HepG2 (cell line): ENCODE data around the gene CUL4A. TPM values are rescaled to one million over a fixed set of nuclear protein-coding genes. Genes with fewer than 3 reads are reported as not detected.

Source experiments
- ARNT2 ChIP-seq: sonication (generic); formaldehyde crosslinking; IDR thresholded peaks from 2 replicates; pipeline ENCODE4 v1.8.0; 2022; ENCODE audit warnings: mild to moderate bottlenecking, low read depth, missing genetic modification reagents, moderate library complexity
- CCDC6 ChIP-seq: sonication (generic); formaldehyde crosslinking; IDR thresholded peaks from 2 replicates; pipeline ENCODE4 v1.8.1; 2022; ENCODE audit warnings: mild to moderate bottlenecking, missing genetic modification reagents, moderate library complexity
- DRAP1 ChIP-seq: IDR thresholded peaks from 2 replicates; pipeline ENCODE4 v1.6.1; 2016; ENCODE audit warnings: missing genetic modification reagents, missing compliant biosample characterization
- FOXP1 ChIP-seq, 2 experiments: fragments of 450-650 bp in 1 of 2; IDR thresholded peaks; 2 replicates each; pipeline ENCODE4 v1.6.1; 2017 to 2018; ENCODE audit warnings: antibody characterized with exemption in 1 of 2
- KDM3A ChIP-seq: IDR thresholded peaks from 2 replicates; pipeline ENCODE4 v1.6.1; 2018; ENCODE audit warnings: low read depth, missing compliant biosample characterization
- MEIS2 ChIP-seq: sonication (generic); formaldehyde crosslinking; IDR thresholded peaks from 2 replicates; pipeline ENCODE4 v1.9.0; 2021; ENCODE audit warnings: mild to moderate bottlenecking, missing genetic modification reagents
- RBFOX2 ChIP-seq: fragments of 200-400 bp; formaldehyde crosslinking; IDR thresholded peaks from 2 replicates; pipeline ENCODE4 v1.6.1; 2017; ENCODE audit warnings: low read depth, mild to moderate bottlenecking, low read length
- SMAD9 ChIP-seq: sonication (generic); formaldehyde crosslinking; IDR thresholded peaks from 2 replicates; pipeline ENCODE4 v1.5.1; 2020; ENCODE audit warnings: mild to moderate bottlenecking, missing genetic modification reagents
- TRIM24 ChIP-seq: sonication (generic); formaldehyde crosslinking; IDR thresholded peaks from 2 replicates; pipeline ENCODE4 v1.8.0; 2022; ENCODE audit warnings: mild to moderate bottlenecking, missing genetic modification reagents
- ZBTB37 ChIP-seq: sonication (generic); formaldehyde crosslinking; IDR thresholded peaks from 2 replicates; pipeline ENCODE4 v1.4.0; 2020; ENCODE audit warnings: mild to moderate bottlenecking, missing genetic modification reagents
- ZBTB43 ChIP-seq: sonication (generic); formaldehyde crosslinking; conservative IDR thresholded peaks from 2 replicates; pipeline ENCODE4 v1.4.0; 2020; ENCODE audit warnings: missing genetic modification reagents
- ZMAT5 ChIP-seq: sonication (generic); formaldehyde crosslinking; IDR thresholded peaks from 2 replicates; pipeline ENCODE4 v1.5.0; 2020; ENCODE audit warnings: mild to moderate bottlenecking, low read depth, missing genetic modification reagents, borderline replicate concordance
- ZNF280D ChIP-seq: sonication (generic); formaldehyde crosslinking; IDR thresholded peaks from 2 replicates; pipeline ENCODE4 v1.5.1; 2020; ENCODE audit warnings: mild to moderate bottlenecking, missing genetic modification reagents
- ZNF614 ChIP-seq: IDR thresholded peaks from 2 replicates; pipeline ENCODE4 v1.6.1; 2018; ENCODE audit warnings: missing biosample characterization, missing genetic modification reagents, inconsistent platforms, borderline replicate concordance
- ZNF687 ChIP-seq: sonication (generic); formaldehyde crosslinking; IDR thresholded peaks from 2 replicates; pipeline ENCODE4 v1.5.1; 2020; ENCODE audit warnings: mild to moderate bottlenecking, missing genetic modification reagents, moderate library complexity
- ZNF740 ChIP-seq: sonication (generic); formaldehyde crosslinking; IDR thresholded peaks from 2 replicates; pipeline ENCODE4 v1.4.0; 2020; ENCODE audit warnings: missing genetic modification reagents
- polyA plus RNA-seq, 8 experiments: library from polyadenylated mRNA; depleted of rRNA in 3 of 8; stranded (reverse) in 7 of 8; unstranded in 1 of 8; fragments of >200 nt; fragmentation: Illumina TruSeq in 4 of 8; extraction: Trizol in 4 of 8; gene quantifications; 2 replicates each; pipeline versions ENCODE4 v1.2.1 to v1.2.3, GENCODE V29; 2011 to 2016; ENCODE audit warnings: low read depth in 4 of 8, missing spikeins in 1 of 8, mixed read lengths in 1 of 8; ENCODE audit not compliant: insufficient read depth in 1 of 8
- total RNA-seq, 5 experiments: library from RNA; depleted of rRNA; stranded (reverse); fragments of >200 nt; fragmentation: Illumina TruSeq; extraction: Trizol; gene quantifications; 2 replicates each; pipeline ENCODE4 v1.2.3, GENCODE V29; 2016; ENCODE audit warnings: low read depth in 1 of 5

Gene CUL4A
- total and polyA plus RNA-seq, 2 of the 13 experiments (the other 11 are each of a cell fraction or from before 2014, with no cell fraction given), result 51.2 to 75.3 TPM

- TF ChIP-seq ZBTB43 (CRISPR knock-in tag), result no peak
- no peak for TF ChIP-seq ZBTB37
- peak; percentile 63 for TF ChIP-seq ZNF740 (CRISPR knock-in tag)
- TF ChIP-seq RBFOX2, result peak; percentile 97
- TF ChIP-seq ZNF280D (CRISPR knock-in tag), result peak; percentile 87; the same call in 1 of the 2 replicates
- TF ChIP-seq ZNF687 (CRISPR knock-in tag), result peak; percentile 96
- peak; percentile 98 for TF ChIP-seq KDM3A (CRISPR knock-in tag)
- TF ChIP-seq DRAP1 (CRISPR knock-in tag), result 0 out of 2 replicates have a peak, but pooled peaks have one; percentile 22
- TF ChIP-seq ARNT2 (CRISPR knock-in tag), result peak; percentile 86; the same call in 1 of the 2 replicates
- TF ChIP-seq CCDC6 (CRISPR knock-in tag), result peak; percentile 50; the same call in 1 of the 2 replicates
- TF ChIP-seq TRIM24 (CRISPR knock-in tag), result no peak
- TF ChIP-seq ZMAT5 (CRISPR knock-in tag), result no peak
- TF ChIP-seq MEIS2 (CRISPR knock-in tag), result no peak
- TF ChIP-seq FOXP1 (IDR thresholded peaks at IDR 0.05), result no peak
- no peak for TF ChIP-seq FOXP1 (CRISPR knock-in tag; IDR thresholded peaks at IDR 0.05)
- peak; percentile 90; the same call in 1 of the 2 replicates for TF ChIP-seq SMAD9 (CRISPR knock-in tag)
- peak; percentile 97 for TF ChIP-seq ZNF614 (CRISPR knock-in tag)
Observed at GRCh38 chr13:113208421-113209335, 735 bp upstream of the CUL4A start, which contains the start of gene PCID2 (continued).
